NCI-H748 (cell line): ENCODE results near the gene FANCC.

ENCODE experiments used
- DNase-seq: peaks from one replicate; lab custom pipeline; 2025; ENCODE audit not compliant: unreplicated experiment; lab: John Stamatoyannopoulos, UW

The FANCC gene

DNA sequence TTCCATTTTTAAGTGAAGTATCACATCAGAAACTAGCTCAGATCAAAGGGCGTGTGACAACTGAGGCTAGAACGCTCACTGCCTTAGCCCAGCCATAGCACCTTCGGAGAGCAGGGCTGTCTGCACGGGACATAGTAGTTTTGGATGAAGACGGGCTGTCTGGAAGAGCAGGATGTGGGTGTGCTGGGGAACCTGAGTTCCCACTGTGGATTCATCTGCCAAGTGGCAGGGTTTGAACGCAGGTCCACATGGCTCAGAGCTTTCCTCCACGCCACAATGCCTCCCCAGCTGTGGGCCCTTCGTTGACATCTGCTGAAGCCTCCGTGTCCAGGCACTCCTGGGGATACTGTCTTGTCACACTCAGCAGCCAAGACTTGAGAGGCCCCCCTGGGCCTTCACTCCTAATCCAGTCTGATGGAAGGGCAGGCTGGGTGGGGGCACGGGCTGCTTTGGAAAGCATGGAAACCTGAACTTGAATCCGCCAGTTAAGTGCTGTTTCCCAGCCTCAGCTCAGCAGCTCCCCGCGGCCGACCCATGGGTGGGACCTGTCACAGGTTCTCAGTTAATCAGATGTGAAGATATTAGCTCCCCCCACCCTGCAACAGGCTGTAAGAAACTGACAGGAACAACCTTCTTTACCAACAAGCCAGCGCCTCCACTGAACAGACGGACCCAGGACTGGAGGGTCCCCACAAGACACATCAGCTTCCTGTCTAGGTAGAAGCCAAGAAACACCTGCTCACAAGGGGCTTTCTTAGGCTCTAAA is 228.1 kb downstream of the FANCC start:
- DNase-seq: no peak

DNA sequence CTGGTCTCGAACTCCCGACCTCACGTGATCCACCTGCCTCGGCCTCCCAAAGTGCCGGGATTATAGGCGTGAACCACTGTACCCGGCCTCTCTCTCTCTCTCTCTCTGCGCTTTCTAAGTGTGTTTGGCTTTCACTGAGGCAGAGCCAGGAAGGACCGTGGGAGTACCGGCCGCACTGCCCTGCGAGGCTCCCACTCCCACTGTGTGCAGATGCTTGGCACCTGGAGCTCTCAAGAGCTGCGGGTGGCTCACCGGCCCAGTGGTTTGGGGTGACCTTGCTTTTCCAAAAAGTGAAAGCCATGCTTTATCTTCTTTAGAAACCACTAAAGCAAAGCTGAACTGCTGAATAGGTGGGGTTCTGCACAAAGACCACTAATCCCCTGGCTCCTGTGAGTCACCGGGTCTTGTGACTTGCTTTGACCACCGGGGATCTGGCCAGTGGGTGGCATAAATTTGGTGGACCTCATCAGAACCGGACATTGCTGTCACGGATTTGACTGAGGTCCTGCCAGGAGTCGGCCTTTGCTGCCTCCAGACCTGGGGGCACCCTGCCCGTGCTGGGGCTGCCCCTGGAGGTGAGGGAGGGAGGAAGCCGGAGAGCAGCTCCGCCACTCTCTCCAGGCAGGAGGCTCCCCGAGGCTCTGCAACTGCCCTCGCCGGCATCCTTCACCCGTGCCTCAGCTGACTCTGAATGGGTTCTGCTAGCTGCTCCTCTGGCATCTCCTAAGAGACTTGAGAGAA is 228.9 kb downstream of the FANCC start:
- DNase-seq: no peak

DNA sequence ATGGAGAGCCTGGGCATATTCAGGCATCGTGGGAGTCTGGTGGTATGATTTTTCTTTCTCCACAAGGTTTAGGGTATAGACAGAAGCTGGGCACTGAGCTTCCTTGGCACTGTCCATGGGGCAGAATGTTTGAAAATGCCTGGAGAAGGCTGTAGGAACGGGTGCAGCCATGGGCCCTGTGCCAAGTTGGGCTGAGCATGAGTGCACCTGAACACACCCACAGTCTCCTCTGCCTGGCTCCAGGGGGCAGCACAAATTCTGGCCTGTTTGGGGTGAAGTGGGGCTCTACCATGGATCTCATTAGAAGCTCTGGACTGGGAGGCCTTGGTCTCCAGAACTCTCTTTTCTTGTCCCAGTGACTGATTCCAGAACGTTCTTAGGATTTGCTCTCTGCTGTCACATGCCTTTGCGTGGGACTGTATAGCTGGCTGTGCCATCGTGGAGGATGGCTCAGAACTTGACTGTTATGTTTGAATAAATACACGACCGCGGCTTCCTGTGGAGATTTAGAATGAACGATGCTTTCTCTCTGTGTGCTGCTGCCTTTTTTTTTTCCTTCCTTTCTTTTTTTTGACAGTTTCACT is 229.8 kb downstream of the FANCC start:
- no peak for DNase-seq

DNA sequence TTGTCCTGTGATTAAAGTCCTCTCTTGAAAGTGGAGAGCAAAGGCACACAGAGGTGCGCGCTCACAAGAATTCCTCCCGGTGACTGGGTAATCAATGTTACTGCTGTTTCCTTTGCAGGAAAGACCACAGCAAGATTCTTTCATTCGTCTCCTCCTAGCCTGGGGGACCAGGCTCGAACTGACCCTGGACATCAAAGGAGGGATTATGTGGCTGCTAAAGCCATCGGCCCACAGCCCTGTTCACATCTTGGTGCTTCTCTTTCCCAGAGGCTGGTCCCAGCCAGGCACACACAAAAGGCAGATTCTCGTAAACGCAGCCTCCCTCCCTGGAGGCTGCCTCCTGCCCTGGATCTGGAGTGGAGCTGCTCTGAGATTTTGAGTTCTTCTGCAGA is 230.9 kb downstream of the FANCC start:
- DNase-seq: no peak

DNA sequence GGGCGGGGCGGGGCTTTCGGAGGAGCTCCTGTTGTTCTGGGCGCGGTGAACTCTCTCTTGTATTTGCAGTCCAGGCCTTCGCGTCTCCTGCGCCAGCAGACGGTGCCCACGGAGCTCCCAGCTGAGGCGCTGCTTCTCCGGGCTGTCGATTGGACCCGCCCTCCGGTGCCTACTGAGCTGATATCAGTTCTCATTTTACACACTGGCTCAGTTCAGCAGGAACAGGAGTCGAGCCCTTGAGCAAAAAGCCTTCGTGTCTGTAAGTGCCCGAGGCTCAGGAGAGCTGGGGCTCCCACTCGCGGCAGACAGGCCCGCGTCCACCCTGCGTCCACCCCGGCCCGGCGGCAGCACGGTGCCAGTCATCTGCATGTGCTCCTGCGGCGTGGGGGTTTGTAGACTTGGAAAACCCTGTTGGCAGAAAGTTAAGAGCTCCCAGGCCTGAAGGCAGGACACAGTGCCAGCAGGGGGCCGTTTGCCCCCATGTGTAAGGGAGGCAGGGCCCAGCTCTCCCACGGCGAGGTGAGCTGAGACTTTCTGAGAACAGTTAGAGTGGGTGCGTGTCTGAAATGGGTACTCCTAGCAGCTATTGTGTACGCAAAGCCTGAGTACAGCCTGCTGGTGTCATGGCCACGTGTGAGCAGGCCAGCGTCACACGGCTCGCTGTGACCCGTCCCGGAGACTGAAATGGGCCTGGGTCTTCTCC is 231.5 kb downstream of the FANCC start:
- DNase-seq: no peak

DNA sequence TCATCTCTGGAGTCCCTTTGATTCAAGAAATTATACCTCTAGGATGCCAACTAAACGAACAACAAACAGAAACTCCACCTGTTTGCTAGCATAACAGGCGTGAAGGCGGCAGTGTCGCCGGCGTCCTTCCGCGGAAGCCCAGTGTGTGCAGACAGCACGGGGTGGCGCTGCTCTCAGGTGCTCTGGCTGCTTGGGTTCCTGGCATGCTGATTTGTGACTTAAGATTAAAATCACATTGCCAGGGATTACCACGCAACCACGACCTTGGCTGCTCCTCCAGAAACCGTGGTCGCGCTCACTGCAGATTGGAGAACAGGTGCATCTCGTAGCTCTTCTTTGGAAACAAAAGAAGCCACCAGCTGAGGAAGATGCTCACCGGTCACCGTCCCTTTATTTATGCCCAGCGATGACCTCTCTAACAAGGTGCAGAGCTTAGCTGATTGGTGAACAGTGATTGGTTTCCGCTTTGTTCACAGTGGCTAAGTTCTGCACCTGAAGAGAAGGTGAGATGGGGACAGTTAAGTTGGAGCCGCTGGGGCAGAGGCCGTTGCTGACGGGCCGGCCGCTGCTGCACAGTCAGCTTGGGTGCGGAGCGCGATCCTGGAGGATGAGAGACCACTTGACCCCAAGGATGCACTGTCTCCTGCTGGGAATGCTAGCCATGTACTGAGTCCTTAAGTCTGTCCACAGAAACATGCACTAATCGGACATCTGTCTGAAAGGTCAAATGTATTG is 232.3 kb downstream of the FANCC start:
- no peak for DNase-seq

DNA sequence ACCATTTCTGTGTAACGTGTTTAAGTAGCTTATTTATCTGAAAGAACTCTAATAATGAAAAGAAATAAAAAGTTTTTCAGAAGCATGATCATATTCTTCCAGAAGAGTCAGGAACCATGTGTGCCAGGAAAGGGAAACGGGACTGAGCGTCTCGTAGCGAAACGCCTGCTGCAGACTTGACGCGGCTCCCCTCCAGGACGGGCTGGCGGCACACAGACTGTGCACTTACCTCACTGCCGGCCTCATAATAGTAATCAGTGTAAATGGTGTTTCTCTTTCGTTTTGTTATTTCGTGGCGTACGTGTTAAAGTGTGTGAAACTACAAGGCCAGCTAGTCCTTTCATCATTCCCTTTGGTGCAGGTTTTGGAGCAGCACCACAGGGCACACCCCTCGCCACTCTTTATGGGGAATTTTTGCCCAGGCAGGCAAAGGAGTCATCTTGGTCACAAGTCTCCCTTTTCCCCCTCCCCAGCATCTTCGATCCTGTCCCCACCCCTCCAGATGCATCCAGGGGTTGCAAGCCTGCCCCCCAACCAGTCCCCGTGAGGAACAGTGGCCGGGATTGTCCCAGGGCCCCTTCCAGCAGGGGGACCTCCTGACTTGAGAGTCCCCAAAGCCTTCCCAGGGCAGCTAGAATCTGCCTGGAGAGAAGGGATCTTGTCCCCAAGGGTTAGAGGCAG is 233.1 kb downstream of the FANCC start:
- DNase-seq: no peak

DNA sequence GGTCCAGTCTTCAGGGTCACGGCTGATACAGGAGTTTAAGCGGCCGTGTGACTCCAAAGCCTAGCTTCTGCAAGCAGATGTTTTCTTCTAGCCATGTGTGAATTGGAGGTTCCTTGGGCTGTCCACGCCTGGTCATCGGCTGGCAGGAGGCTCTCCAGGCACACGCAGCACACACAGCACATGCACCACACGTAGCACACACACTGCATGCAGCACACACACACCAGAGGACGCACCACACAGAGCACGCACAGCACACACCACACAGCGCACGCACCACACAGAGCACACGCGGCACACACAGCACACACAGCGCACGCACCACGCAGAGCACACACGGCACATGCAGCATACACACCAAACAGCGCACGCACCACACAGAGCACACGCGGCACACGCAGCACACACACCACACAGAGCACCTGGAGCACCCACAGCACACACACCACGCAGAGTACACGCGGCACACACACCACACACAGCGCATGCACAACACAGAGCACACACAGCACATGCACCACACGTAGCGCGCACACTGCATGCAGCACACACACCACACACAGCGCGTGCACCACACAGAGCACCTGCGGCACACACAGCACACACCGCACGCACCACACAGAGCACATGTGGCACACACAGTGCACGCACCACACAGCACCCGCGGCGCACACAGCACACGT is 234.3 kb downstream of the FANCC start:
- no peak for DNase-seq

DNA sequence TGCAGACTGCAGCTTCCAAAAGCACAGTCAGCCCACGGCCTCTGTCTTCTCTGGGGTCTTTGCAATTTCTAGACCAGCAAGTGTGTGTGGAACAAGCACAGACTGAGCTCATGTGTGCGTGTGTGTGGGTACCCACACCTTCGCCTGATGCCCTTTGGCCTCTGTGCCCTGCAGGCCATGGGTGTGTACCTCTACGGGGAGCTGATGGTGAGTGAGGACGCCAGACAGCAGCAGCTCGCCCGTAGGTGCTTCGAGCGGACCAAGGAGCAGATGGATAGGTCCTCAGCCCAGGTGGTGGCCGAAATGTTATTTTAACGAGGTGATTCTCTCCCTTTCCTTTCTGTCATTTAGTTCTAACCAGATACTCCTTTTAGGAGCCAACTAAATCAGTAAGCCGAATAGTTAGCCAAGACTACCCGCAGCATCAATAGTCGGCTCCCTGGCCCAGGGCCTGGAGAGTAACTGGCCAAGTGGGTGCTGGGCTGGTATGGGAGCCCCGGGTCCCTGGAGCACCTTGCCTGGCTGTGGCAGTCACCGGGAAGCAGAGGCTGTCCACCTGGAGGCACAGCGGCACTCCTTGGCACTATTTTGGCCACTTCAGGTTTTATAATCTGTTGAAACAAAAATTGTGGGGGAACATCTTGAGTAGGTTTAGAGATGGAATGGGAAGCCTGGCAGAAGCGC is 235.0 kb downstream of the FANCC start:
- DNase-seq: no peak

DNA sequence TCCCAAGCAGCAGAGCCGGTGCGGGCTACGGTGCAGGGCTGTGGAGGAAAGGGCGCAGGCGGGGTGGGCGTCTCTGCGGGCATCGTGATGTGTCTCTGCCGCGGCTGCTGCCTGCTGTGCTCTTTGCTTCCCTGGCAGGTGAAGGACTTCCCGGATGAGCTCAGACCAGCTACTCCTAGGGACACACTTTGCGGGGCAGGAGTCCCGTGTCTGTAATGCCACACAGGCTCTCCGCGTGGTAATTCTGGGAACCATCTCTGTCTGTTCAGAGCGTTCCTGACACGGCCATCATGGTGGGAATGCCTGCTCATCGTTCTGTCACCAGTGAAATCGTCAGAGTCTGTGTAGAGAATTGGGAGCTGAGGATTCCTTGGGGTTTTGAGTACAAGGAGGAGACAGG is 235.5 kb downstream of the FANCC start:
- DNase-seq: no peak

DNA sequence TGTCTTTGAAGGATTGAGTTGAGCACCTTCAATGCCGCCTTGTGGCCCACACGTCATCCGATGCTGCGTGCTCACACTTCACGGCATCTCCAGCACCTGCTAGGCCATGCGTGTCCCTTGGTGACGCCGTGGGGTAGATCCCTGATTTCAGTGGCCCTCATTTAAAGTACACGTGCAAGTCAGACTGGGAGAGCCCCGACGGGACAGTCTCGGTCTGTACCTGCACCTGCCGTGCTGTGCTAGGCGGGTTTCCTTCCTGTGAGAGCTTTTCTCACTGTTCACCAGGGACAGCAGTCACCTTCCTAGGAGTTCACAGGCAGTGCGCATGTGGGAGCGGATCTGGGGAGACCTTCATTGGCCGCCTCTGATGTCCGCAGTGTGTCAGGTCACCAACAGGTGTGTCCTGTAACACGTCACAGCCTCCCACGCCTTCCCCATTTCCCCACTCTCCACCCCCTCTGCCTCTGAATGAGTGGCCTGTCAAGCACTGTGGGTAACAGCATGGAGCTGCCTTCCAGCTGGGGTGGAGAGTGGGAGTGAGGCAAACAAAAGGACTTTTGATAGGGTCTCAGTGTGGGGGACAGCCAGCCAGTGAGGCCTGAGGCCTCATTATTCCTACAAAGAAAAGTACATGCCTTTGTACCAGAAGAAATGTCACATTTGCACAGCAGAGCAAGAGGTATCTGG is 236.4 kb downstream of the FANCC start:
- DNase-seq: no peak

DNA sequence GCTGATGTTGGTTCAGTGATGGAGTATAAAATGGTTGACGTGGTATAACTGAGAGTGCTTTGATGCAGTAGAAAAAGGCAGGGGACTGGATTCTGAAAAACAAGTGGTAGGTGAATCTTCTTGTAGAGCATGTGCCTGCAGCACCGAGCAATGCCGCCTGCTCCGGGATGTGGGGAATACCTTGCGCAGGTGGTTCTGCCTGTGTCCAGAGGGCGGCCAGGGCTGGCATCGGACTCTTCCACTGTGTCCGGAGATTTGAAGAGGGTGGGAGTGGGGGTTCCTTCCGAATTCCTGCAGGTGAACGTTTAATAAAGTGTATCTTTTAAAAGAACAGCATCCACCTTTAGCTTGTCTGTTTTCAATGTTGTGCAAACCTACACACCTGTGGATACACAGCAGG is 238.0 kb downstream of the FANCC start:
- no peak for DNase-seq

DNA sequence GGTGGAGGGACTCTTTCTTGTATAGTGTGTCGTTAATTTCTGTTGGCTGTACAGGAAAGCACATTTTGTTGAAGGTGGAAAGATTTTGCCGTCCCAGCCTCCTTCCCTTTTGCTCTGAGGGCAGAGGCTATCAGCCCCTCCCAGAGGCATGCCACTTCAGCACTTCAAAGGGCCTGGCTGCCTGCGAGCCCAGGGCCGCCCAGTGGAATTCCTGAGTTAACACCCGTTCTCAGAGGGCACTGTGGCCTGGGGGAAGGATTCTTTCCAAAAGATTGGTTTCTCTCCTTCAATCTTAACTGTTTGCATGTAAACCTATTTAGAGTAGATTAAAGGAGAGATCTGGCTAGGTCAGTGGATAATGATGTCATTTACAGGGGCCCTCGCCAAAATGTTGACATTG is 238.6 kb downstream of the FANCC start:
- no peak for DNase-seq

DNA sequence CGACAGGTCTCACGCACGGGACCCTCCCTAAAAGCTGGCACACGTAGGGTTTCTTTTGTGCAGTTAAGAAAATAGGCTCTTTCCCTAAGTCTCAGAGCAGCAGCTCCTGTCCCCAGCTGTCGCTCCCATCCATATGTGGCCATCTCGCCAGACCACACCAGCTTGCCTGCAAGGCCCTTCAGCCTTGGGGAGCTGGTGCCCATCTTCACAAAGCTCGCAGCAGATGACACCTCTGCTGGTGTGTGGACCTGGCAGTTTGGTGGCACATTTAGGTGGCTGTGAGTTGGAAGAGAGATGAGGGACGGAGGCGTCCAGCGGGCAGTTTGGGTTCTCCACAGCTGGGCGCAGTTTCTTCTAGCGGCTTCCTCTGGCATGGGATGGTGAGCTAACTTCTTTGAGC is 239.0 kb downstream of the FANCC start:
- DNase-seq: no peak

DNA sequence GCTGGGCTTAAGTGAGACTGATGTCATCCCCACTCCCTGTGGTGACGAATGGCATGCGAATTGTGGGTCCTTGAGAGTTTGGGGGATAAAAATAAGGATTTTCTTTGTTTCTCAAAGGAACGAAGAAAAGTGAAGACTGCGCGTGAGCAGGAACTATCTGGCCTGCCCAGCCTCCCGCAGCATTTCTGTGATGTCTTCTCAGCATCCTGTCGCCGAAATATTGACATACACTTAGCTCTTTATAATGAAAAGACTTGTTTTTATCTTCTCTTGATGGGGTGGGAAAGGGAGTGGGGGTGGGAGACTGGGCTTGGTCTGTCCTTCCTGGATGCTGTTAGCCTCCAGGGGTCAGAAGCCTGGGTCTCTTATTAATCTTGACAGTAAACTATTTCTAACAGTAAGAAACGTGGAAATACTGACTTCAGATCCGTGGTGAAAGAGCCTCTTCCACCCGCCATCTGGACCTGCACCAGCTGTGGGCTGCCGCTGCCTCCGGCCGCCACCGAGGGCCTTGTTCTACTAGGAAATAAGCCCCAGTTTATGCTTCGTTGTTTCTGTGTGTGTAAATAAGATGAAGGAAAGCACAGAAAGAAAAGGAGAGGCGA is 239.6 kb downstream of the FANCC start:
- no peak for DNase-seq

DNA sequence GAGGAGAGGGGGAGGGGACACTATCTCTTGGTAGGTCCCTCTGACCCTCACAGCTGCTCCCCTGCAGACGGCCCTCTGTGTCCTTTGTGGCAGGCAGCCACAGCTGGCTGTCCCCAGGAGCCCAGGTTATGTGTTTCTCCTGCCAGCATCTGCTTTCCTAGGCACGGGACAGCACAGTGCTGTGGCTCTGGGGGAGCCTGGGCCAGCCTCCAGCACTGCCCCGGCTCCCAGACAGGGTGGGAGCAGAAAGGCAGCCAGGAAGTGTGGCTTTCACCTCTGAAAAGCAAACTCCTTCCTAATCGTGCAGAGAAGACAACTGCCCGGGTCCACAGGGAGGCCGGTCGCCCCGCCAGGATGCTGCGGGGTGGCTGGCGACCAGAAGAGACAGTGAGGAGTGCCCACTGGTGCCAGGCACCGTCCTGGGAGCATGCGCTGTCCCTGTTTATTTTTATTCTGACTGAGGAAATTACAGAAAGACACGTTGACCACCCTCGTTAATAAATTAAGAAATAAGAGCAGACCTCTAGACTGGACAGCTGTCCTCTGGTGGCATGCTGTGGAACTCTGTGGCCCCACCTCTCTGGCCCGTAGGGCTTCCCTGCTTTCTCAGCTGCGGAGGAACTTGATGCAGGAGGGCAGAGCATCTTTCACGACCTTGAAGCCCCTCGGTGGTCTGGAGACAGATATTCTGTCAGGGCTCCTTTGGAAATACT is 240.3 kb downstream of the FANCC start:
- DNase-seq: no peak

DNA sequence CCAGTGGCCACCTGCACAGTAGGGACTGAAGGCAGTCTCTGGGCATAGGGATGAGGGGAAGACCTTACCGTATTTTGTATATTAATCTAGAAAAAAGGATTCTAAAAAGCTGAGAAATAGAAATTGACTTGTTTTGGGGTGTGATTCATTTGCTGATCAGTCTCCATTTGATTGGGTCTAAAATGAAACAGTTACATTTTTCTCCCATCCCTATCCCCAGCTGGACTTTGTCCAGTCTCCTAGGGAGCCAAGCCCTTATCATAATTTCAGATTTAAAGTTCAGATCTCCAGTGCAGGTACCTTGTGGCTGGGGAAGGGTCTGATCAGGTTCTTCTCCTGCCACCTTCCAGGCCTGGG is 240.8 kb downstream of the FANCC start:
- DNase-seq: no peak

DNA sequence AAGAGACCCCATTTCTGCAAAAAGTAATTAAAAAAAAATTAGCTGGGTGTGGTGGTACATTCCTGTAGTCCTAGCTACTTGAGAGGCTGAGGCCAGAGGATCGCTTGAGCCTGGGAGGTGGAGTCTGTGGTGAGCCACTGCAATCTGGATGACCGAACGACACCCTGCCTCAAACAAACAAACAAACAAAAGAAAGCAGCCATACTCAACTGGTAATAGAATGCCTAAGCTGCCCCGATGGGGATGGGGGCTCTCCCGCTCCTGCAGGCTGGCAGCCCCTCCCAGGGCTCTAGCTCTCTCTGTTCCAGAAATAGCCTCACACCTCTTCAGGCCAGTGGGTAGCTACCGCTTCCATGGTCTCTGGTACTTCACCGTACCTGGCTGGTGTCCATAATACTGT is 241.8 kb downstream of the FANCC start:
- DNase-seq: no peak
